ENCODE results near the gene DHRSX. TPM values are rescaled to one million over a fixed set of nuclear protein-coding genes. Genes with fewer than 3 reads are reported as not detected.
"Not testable (repeated sequence)": the region's sequence is repeated elsewhere in the genome, so short reads cannot be mapped to it uniquely, and the experiment has no call there.

The DHRSX gene
- total RNA-seq, 2 donors from 2014 or later = 32.2 to 38.1 TPM

- intact Hi-C loops (cut with DNase I, micrococcal nuclease) = no loop called here
- ATAC-seq (no peak), DNase-seq (peak in 1 of 2 donors; percentile 4)
These were observed 17.2 kb downstream of the DHRSX start for GRCh38 chrX:2483398-2484060.

GRCh38 chrX:2481597-2481996 lies 19.2 kb downstream of the DHRSX start:
- DNase-seq; ATAC-seq; intact Hi-C loops (cut with DNase I, micrococcal nuclease): not testable (repeated sequence)

GRCh38 chrX:2479982-2480381 lies 20.8 kb downstream of the DHRSX start:
- ATAC-seq, DNase-seq: not testable (repeated sequence)

GRCh38 chrX:2479420-2479780 lies 21.4 kb downstream of the DHRSX start:
- intact Hi-C loops (cut with DNase I, micrococcal nuclease) = no loop called here
- no peak for ATAC-seq
- no peak for DNase-seq

More at GRCh38 chrX:2479982-2480381, 20.8 kb downstream of the DHRSX start:
- intact Hi-C loops (cut with DNase I, micrococcal nuclease) = not testable (repeated sequence)

- no peak for DNase-seq
- no peak for ATAC-seq
- intact Hi-C loops (cut with DNase I, micrococcal nuclease) = no loop called here
These were observed 22.0 kb downstream of the DHRSX start for GRCh38 chrX:2478546-2479419.

GRCh38 chrX:2477313-2477712 lies 23.5 kb downstream of the DHRSX start:
- intact Hi-C loops (cut with DNase I, micrococcal nuclease) = not testable (repeated sequence)
- peak; percentile 76 for ATAC-seq
- peak in 1 of 2 donors; percentile 42 for DNase-seq

- ATAC-seq = no peak
- intact Hi-C loops (cut with DNase I, micrococcal nuclease) = no loop called here
- DNase-seq = no peak
These were observed 25.6 kb downstream of the DHRSX start for GRCh38 chrX:2474963-2475726.

- DNase-seq = no peak
- no peak for ATAC-seq
- intact Hi-C loops (cut with DNase I, micrococcal nuclease) = no loop called here
These were observed 26.4 kb downstream of the DHRSX start for GRCh38 chrX:2474280-2474962.

GRCh38 chrX:2473064-2473463 lies 27.7 kb downstream of the DHRSX start:
- ATAC-seq = peak; percentile 83
- intact Hi-C loops (cut with DNase I, micrococcal nuclease) = not testable (repeated sequence)
- peak in 1 of 2 donors; percentile 25 for DNase-seq

- DNase-seq = no peak
- intact Hi-C loops (cut with DNase I, micrococcal nuclease) = no loop called here
- no peak for ATAC-seq
These were observed 29.1 kb downstream of the DHRSX start for GRCh38 chrX:2471641-2472040.

- DNase-seq; ATAC-seq; intact Hi-C loops (cut with DNase I, micrococcal nuclease): not testable (repeated sequence)
These were observed 29.6 kb downstream of the DHRSX start for GRCh38 chrX:2471126-2471525.

- DNase-seq; ATAC-seq; intact Hi-C loops (cut with DNase I, micrococcal nuclease): not testable (repeated sequence)
These were observed 30.9 kb downstream of the DHRSX start for GRCh38 chrX:2469852-2470251.

- ATAC-seq (no peak), DNase-seq (no peak)
- intact Hi-C loops (cut with DNase I, micrococcal nuclease) = no loop called here
These were observed 31.5 kb downstream of the DHRSX start for GRCh38 chrX:2469196-2469685.

- intact Hi-C loops (cut with DNase I, micrococcal nuclease) = no loop called here
- ATAC-seq (no peak), DNase-seq (no peak)
These were observed 32.2 kb downstream of the DHRSX start for GRCh38 chrX:2468261-2469195.

- ATAC-seq = peak; percentile 74
- intact Hi-C loops (cut with DNase I, micrococcal nuclease) = no loop called here
- no peak for DNase-seq
These were observed 33.7 kb downstream of the DHRSX start for GRCh38 chrX:2466876-2467656.

- ATAC-seq (no peak), DNase-seq (no peak)
- intact Hi-C loops (cut with DNase I, micrococcal nuclease) = no loop called here
These were observed 36.1 kb downstream of the DHRSX start for GRCh38 chrX:2464677-2465166.

Measured in left colon (tissue), 2 donors.